Endothelial cell (in vitro differentiated cells): ENCODE results near the gene TMEM176B. TPM values are rescaled to one million over a fixed set of nuclear protein-coding genes. Genes with fewer than 3 reads are reported as not detected.

ENCODE experiments used
- DNase-seq: peaks from one replicate; pipeline ENCODE4 v3.0.0; 2021; ENCODE audit warnings: low spot score
- H3K27ac Mint-ChIP-seq: one replicate; pipeline ENCODE4 v1.8.0; 2021; ENCODE audit warnings: mixed read lengths, inconsistent platforms; ENCODE audit not compliant: unreplicated experiment
- H3K27me3 Mint-ChIP-seq: one replicate; pipeline ENCODE4 v1.8.0; 2021; ENCODE audit warnings: mild to moderate bottlenecking, moderate library complexity, mixed read lengths, inconsistent platforms; ENCODE audit not compliant: unreplicated experiment
- H3K36me3 Mint-ChIP-seq: one replicate; pipeline ENCODE4 v1.8.0; 2021; ENCODE audit warnings: mild to moderate bottlenecking, low read depth, mixed read lengths, inconsistent platforms; ENCODE audit not compliant: unreplicated experiment
- H3K4me1 Mint-ChIP-seq: one replicate; pipeline ENCODE4 v1.8.0; 2021; ENCODE audit warnings: mild to moderate bottlenecking, mixed read lengths, inconsistent platforms; ENCODE audit not compliant: unreplicated experiment
- H3K4me3 Mint-ChIP-seq: one replicate; pipeline ENCODE4 v1.8.0; 2021; ENCODE audit warnings: mild to moderate bottlenecking, mixed read lengths, inconsistent platforms; ENCODE audit not compliant: unreplicated experiment
- H3K9me3 Mint-ChIP-seq: one replicate; pipeline ENCODE4 v1.8.0; 2021; ENCODE audit warnings: mixed read lengths, inconsistent platforms; ENCODE audit not compliant: unreplicated experiment
- total RNA-seq: library from RNA; stranded (reverse); fragmentation: NEBNext Ultra II Directional; extraction: Animal tissue kit (Norgen Biotek cat#: 25700); gene quantifications from one replicate; pipeline ENCODE4 v1.2.1, GENCODE V29; 2021; ENCODE audit not compliant: unreplicated experiment
- TF ChIP-seq, protein P1 (sequence below): fragments of 200-600 bp; sonication (generic); IDR thresholded peaks from one replicate; pipeline ENCODE4 v1.5.0; 2021; ENCODE audit warnings: antibody characterized with exemption; ENCODE audit not compliant: unreplicated experiment

The TMEM176B gene
- total RNA-seq, 1 donor from 2014 or later, result 1.4 TPM

DNA sequence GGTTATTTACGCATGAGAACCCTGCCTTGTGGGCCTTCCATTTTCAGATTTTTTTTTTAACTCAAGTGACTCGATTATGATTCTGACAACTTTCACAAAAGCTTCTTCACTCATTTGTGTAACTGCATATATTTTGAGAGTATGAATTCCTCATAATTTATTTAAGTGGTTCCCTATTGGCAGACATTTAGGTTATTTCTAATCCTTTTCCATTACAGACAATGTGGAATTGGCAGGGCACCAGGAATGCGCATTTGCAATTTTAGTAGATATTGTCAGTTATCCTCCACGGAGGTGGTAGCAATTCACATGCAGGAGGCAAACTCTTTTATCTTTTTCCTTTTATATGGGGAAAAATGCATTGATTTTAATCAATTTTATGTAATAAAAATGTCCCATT, 2.5 kb downstream of the TMEM176B start:
- H3K4me3 Mint-ChIP-seq, result no peak overlapping the region
- H3K9me3 Mint-ChIP-seq, result no peaks in the 10 kb centered on the region
- peaks cover 8% of the 10 kb centered on the region for H3K36me3 Mint-ChIP-seq
- H3K27ac Mint-ChIP-seq, result no peak overlapping the region
- H3K4me1 Mint-ChIP-seq, result peaks cover 10% of the 10 kb centered on the region
- peaks cover 18% of the 10 kb centered on the region for H3K27me3 Mint-ChIP-seq
- no peak for DNase-seq
- TF ChIP-seq, protein P1, sequence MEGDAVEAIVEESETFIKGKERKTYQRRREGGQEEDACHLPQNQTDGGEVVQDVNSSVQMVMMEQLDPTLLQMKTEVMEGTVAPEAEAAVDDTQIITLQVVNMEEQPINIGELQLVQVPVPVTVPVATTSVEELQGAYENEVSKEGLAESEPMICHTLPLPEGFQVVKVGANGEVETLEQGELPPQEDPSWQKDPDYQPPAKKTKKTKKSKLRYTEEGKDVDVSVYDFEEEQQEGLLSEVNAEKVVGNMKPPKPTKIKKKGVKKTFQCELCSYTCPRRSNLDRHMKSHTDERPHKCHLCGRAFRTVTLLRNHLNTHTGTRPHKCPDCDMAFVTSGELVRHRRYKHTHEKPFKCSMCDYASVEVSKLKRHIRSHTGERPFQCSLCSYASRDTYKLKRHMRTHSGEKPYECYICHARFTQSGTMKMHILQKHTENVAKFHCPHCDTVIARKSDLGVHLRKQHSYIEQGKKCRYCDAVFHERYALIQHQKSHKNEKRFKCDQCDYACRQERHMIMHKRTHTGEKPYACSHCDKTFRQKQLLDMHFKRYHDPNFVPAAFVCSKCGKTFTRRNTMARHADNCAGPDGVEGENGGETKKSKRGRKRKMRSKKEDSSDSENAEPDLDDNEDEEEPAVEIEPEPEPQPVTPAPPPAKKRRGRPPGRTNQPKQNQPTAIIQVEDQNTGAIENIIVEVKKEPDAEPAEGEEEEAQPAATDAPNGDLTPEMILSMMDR, result no peak

DNA sequence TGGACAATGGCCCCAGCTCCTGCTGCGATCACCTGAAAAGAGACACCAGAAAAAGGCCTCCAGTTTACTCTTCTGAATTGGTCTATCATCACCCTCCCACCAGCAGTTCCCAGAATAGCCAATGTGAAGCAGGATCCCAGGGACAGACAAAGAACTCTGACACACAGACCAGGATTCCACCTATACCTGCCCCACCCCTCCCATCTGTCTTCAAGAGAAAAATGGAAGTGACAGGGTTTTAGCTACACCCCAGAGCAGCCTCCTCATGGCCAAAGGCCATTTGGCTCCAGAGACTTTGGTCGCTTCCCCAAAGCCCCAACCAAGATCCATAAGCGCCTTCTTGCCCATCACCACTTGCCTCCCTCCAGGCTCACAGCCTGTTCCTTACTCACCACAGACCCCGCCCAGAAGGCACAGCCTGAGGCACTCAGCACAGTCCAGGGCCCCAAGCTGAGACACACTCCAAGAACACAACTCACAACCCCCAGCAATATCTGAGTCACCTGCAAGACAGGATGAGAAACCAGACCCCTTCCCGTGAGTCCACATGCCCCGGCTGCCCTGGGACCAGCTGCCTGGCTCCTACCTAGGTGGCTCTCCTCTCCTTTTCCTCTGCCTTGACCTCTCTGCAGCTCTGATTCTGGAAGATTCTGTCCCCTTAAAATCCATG, 6.5 kb downstream of the TMEM176B start:
- H3K27me3 Mint-ChIP-seq, result peaks cover 3% of the 10 kb centered on the region

DNA sequence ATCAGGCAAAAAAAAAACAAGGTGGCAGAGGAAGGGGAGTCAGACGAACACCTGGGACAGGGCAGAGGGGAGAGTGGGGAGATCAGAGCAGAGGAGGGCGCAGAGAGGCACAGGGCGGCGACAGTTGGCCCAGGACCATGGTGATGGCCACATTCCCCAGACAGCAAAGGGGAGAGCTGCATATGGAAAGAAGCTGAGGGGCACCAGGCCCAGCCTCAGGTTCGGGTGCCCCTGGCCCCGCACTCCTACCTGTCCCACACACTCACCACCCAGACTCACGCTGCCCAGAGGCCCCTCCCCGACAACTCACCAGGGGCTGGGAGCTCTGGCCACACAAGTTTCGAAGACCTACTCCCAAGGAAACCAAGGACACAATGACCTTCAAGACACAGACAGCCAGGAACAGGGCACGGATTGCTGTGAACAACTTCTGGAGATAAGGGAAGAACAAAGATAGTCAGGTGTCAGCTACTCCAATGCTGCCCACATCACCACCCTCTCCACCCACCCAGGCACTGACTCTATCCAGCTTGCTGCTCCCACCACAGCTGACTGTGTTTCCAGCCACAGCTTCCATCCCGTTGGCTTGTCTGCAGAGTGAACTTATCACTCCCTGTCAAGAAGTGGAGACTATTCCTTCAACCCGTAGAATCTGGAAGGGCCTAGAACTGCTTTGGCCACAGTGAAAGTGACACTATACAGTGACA, 8.3 kb downstream of the TMEM176B start:
- H3K27ac Mint-ChIP-seq, result no peak overlapping the region
- DNase-seq, result no peak
- H3K27me3 Mint-ChIP-seq, result peaks cover 2% of the 10 kb centered on the region
- TF ChIP-seq, protein P1, result no peak
- H3K36me3 Mint-ChIP-seq, result peaks cover 7% of the 10 kb centered on the region
- peaks cover 43% of the 10 kb centered on the region for H3K4me1 Mint-ChIP-seq
- H3K9me3 Mint-ChIP-seq, result no peaks in the 10 kb centered on the region
- peak overlapping the region; percentile 29 for H3K4me3 Mint-ChIP-seq

More for the DNA sequence above, 6.5 kb downstream of the TMEM176B start:
- TF ChIP-seq, protein P1, result no peak
- Mint-ChIP-seq H3K36me3 (peaks cover 7% of the 10 kb centered on the region), H3K4me1 (peaks cover 35% of the 10 kb centered on the region), H3K4me3 (no peak overlapping the region), H3K9me3 (no peaks in the 10 kb centered on the region), H3K27ac (no peak overlapping the region)
- DNase-seq, result no peak

DNA sequence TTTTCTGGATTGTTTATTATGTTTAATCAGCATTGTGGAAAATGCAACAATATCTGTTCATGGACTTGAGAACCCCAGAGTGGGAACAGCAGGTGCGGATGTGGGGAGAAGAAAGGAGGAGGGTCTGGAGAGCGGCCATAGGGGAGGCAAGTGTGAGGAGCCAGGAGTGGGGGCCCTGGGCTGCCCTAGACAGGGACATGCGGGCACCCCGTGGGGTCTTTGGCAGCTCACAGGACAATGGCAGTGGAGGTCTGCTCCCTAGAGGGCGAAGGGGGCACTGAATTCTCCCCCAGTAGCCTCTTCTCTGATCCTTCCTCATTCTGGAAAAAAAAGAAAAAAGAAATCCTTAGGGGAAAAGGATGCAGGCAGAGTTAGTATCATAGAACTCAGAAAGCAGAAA, 8.9 kb downstream of the TMEM176B start:
- H3K4me3 Mint-ChIP-seq, result peak overlapping the region; percentile 29
- peaks cover 43% of the 10 kb centered on the region for H3K4me1 Mint-ChIP-seq
- H3K27ac Mint-ChIP-seq, result peak overlapping the region; percentile 50
- peaks cover 6% of the 10 kb centered on the region for H3K36me3 Mint-ChIP-seq
- TF ChIP-seq, protein P1, result no peak
- no peaks in the 10 kb centered on the region for H3K9me3 Mint-ChIP-seq
- DNase-seq, result no peak
- peaks cover 2% of the 10 kb centered on the region for H3K27me3 Mint-ChIP-seq
